Heart right ventricle (tissue), 16 donors: ENCODE results near the gene PCNT. TPM values are rescaled to one million over a fixed set of nuclear protein-coding genes. Genes with fewer than 3 reads are reported as not detected.

Experiments
- ATAC-seq, 8 donors: fragments of 200-7000 bp; cut with Tn5 transposase; one replicate each; pipeline ENCODE4 v1.9.1; 2020; ENCODE audit warnings: mild to moderate bottlenecking in 8 of 8, moderate library complexity in 8 of 8, moderate number of reproducible peaks in 1 of 8
- DNase-seq, 2 donors: peaks; one replicate each; pipeline ENCODE4 v3.0.0-alpha.2; 2020
- H3K27ac ChIP-seq, 10 donors: fragments of 200-600 bp; sonication (generic) in 2 of 10; one replicate each; pipeline versions ENCODE4 v1.5.0 to v1.8.0; 2020 to 2022; ENCODE audit warnings: mild to moderate bottlenecking in 3 of 10
- H3K27me3 ChIP-seq, 7 donors: fragments of 200-600 bp; one replicate each; pipeline ENCODE4 v1.8.0; 2021 to 2022; ENCODE audit warnings: mild to moderate bottlenecking in 2 of 7
- H3K36me3 ChIP-seq, 9 donors: fragments of 200-600 bp; sonication (generic) in 1 of 9; one replicate each; pipeline versions ENCODE4 v1.5.0 to v1.8.0; 2020 to 2022; ENCODE audit warnings: mild to moderate bottlenecking in 2 of 9
- H3K4me1 ChIP-seq, 9 donors: fragments of 200-600 bp; sonication (generic) in 1 of 9; one replicate each; pipeline versions ENCODE4 v1.5.0 to v1.8.0; 2020 to 2022; ENCODE audit warnings: mild to moderate bottlenecking in 4 of 9
- H3K4me3 ChIP-seq, 10 donors: fragments of 200-600 bp; sonication (generic) in 2 of 10; one replicate each; pipeline versions ENCODE4 v1.5.0 to v1.8.0; 2020 to 2022; ENCODE audit warnings: mild to moderate bottlenecking in 7 of 10, moderate library complexity in 2 of 10
- H3K9me3 ChIP-seq, 11 donors: fragments of 200-600 bp in 10 of 11; sonication (generic) in 2 of 11; one replicate each; pipeline versions ENCODE4 v1.5.0 to v1.8.0; 2013 to 2022; ENCODE audit warnings: mild to moderate bottlenecking in 2 of 11, control low read depth in 1 of 11, moderate library complexity in 1 of 11
- CTCF ChIP-seq, 9 donors: fragments of 200-600 bp; sonication (generic) in 2 of 9; IDR thresholded peaks; one replicate each; pipeline versions ENCODE4 v1.5.0 to v1.8.0; 2021 to 2022; ENCODE audit warnings: antibody characterized with exemption in 9 of 9, mild to moderate bottlenecking in 5 of 9, moderate library complexity in 1 of 9
- WGBS, 2 donors: extraction: QIAGEN DNeasy Blood & Tissue Kit; methylation state at CpG; one replicate each; pipeline ENCODE4 v1.1.7; 2013; ENCODE audit warnings: inconsistent platforms in 1 of 2; 5-methylcytosine and 5-hydroxymethylcytosine counted together
- intact Hi-C, 10 donors: fragments of 100-400 bp; cut with DNase I; formaldehyde crosslinking; loops; one replicate each; pipeline versions ENCODE4 v1.11.1 to v1.14.2; 2022
- polyA plus RNA-seq, 2 donors: library from polyadenylated mRNA; stranded (reverse); fragments of 200-250 nt; gene quantifications; one replicate each; pipeline ENCODE4 v1.2.3, GENCODE V29; 2013
- total RNA-seq, 10 donors: library from RNA; stranded (reverse); fragmentation: NEBNext Ultra II Directional in 3 of 10; extraction: Animal tissue kit (Norgen Biotek cat#: 25700) in 3 of 10; gene quantifications; one replicate each; pipeline versions ENCODE4 v1.2.1 to v1.2.4, GENCODE V29; 2021 to 2023
- donor health status: Arrhythmogenic right ventricular cardiomyopathy.
- donor health status: ischemic (EF 13 %, LVEDD 7.1; RV severe dilation, severe dysfunction).
- donor health status: healthy with polysubstance abuse.
- donor health status: DM: no; HTN: yes; CAD: no.
- donor health status: DM: no; HTN: no; CAD: no.
- donor health status: ischemic (EF 25% LVEDD 6.9; RV normal size, moderate dysfunction).
- donor health status: ischemic (EF 25% LVEDD 5.7; RV mildly dilated, moderate dysfunction).
- donor health status: healthy.
- donor health status: DM: yes; HTN: yes; CAD: no.
- donor health status: Ischemic cardiomyopathy.
- donor health status: ischemic (EF 35%, LVEDD 5.7; RV mildly dilated, moderate dysfunction).
- donor health status: nonischemic (EF 11% LVEDD 7.7; RV severe dilation, severe dysfunction).
- donor health status: DM: yes; HTN: yes; CAD: no.
- donor health status: PGD.
- donor health status: ischemic (EF 29% LVEDD 5.4; RV normal size, mild dysfunction).
- donor health status: nonischemic (EF 23%, LVEDD 6.1; RV moderate dilation, normal function).

The PCNT gene
- total and polyA plus RNA-seq, 12 donors: 17.5 to 58.6 (median 26.9) TPM

DNA sequence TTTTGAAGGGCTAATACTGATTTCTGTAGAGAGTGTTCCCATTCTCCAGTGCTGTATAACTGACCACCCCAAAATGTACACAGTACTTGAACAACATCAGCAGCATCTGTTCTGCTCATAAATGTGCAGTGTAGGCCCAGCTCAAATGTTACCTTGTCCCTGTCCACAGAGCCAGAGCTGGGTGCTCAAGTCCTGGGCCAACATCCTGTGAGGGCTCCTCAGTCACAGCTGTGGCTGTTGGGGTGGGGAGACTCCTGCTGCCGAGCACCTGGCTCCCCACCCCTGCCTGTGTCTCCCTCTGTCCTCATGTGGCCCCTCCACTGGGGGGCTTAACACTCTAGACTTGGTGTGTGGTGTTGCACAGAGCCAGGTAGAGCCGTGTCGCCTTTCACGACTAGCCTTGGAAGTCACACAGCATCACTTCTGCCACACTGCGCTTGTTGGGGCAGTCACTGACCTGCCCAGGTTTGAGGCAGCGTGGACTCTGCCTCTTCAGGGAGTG, 165.3 kb downstream of the PCNT start:
- TF ChIP-seq CTCF (IDR thresholded peaks at IDR 0.05): no peak
- WGBS, 2 donors: 87 to 88% methylated on average over 6 of the region's 6 CpGs
- Histone ChIP-seq H3K36me3 (peaks cover 0 to 99% (median 10%) of the 10 kb centered on the region in 9 donors), H3K4me3 (no peak overlapping the region), H3K27me3 (no peaks in the 10 kb centered on the region), H3K4me1 (peaks cover 0 to 23% (median 5%) of the 10 kb centered on the region in 9 donors), H3K27ac (no peak overlapping the region), H3K9me3 (no peaks in the 10 kb centered on the region)
- DNase-seq (no peak), ATAC-seq (peak in 5 of 8 donors; percentile 16 to 70 (median 24))
- intact Hi-C loops: no loop called here

GRCh38 chr21:46489800-46490199, 165.8 kb downstream of the PCNT start:
- no peak overlapping the region for H3K27ac ChIP-seq
- no peaks in the 10 kb centered on the region for H3K27me3 ChIP-seq
- H3K9me3 ChIP-seq: no peaks in the 10 kb centered on the region
- no peak for DNase-seq
- intact Hi-C loops: loop anchor here in 1 of 10 donors (5.0 kb wide), 1 partner anchor 47 kb away; no protein-coding TSS in a partner anchor
- peaks cover 0 to 99% (median 10%) of the 10 kb centered on the region in 9 donors for H3K36me3 ChIP-seq
- WGBS, 2 donors: 71 to 76% methylated on average over 10 of the region's 10 CpGs
- peak in 5 of 8 donors; percentile 62 to 75 (median 65) for ATAC-seq
- no peak overlapping the region for H3K4me3 ChIP-seq
- peaks cover 0 to 23% (median 5%) of the 10 kb centered on the region in 9 donors for H3K4me1 ChIP-seq
- no peak for TF ChIP-seq CTCF (IDR thresholded peaks at IDR 0.05)

GRCh38 chr21:46491553-46491952, 167.6 kb downstream of the PCNT start:
- peaks cover 0 to 96% (median 10%) of the 10 kb centered on the region in 9 donors for H3K36me3 ChIP-seq
- H3K27ac ChIP-seq: no peak overlapping the region
- H3K4me1 ChIP-seq: peaks cover 0 to 19% (median 5%) of the 10 kb centered on the region in 9 donors
- no peaks in the 10 kb centered on the region for H3K27me3 ChIP-seq
- H3K9me3 ChIP-seq: no peaks in the 10 kb centered on the region
- no peak for TF ChIP-seq CTCF (IDR thresholded peaks at IDR 0.05)
- no peak for DNase-seq
- intact Hi-C loops: loop anchor here in 1 of 10 donors (5.0 kb wide), 1 partner anchor 49 kb away; no protein-coding TSS in a partner anchor
- ATAC-seq: no peak
- no peak overlapping the region for H3K4me3 ChIP-seq
- 99 to 100% methylated on average over 3 of the region's 3 CpGs for WGBS, 2 donors

- H3K4me1 ChIP-seq: peaks cover 0 to 15% (median 5%) of the 10 kb centered on the region in 9 donors
Observed at GRCh38 chr21:46492851-46493250, 168.9 kb downstream of the PCNT start.

More at GRCh38 chr21:46492851-46493250, 168.9 kb downstream of the PCNT start:
- no peak for DNase-seq
- intact Hi-C loops: loop anchor here in 1 of 10 donors (5.0 kb wide), 1 partner anchor 51 kb away; no protein-coding TSS in a partner anchor
- peak in 1 of 8 donors; percentile 19 for ATAC-seq
- no peak for TF ChIP-seq CTCF (IDR thresholded peaks at IDR 0.05)
- WGBS, 2 donors: 79 to 87% methylated on average over 5 of the region's 5 CpGs
- peaks cover 0 to 96% (median 16%) of the 10 kb centered on the region in 9 donors for H3K36me3 ChIP-seq
- H3K27me3 ChIP-seq: no peaks in the 10 kb centered on the region
- H3K27ac ChIP-seq: no peak overlapping the region
- H3K4me3 ChIP-seq: no peak overlapping the region
- no peaks in the 10 kb centered on the region for H3K9me3 ChIP-seq
